Fibroblast of lung (primary cell): ENCODE measurements around the gene NUDC. TPM values are rescaled to one million over a fixed set of nuclear protein-coding genes. Genes with fewer than 3 reads are reported as not detected.
"Not testable (repeated sequence)": the region's sequence is repeated elsewhere in the genome, so short reads cannot be mapped to it uniquely, and the experiment has no call there.

Source experiments
- DNase-seq, 2 donors: peaks; one replicate each; pipeline versions ENCODE4 v3.0.0 to v3.0.0-alpha.2; 2010; ENCODE audit warnings: low read depth in 2 of 2
- H2AFZ ChIP-seq: 2 replicates; pipeline ENCODE4 v1.5.1; 2012; ENCODE audit warnings: low read length, control low read depth, inconsistent platforms
- H3K27ac ChIP-seq: 2 replicates; pipeline ENCODE4 v1.5.1; 2011; ENCODE audit warnings: low read length, control low read depth; ENCODE audit not compliant: insufficient read depth
- H3K27me3 ChIP-seq: 2 replicates; pipeline ENCODE4 v1.5.1; 2011; ENCODE audit warnings: mild to moderate bottlenecking, low read length; ENCODE audit not compliant: control insufficient read depth, insufficient read depth
- H3K36me3 ChIP-seq: 2 replicates; pipeline ENCODE4 v1.5.1; 2011; ENCODE audit warnings: low read length; ENCODE audit not compliant: control insufficient read depth, insufficient read depth
- H3K4me1 ChIP-seq: 2 replicates; pipeline ENCODE4 v1.5.1; 2011; ENCODE audit warnings: low read length; ENCODE audit not compliant: control insufficient read depth, insufficient read depth; ENCODE audit errors: extremely low read depth
- H3K4me2 ChIP-seq: 2 replicates; pipeline ENCODE4 v1.5.1; 2011; ENCODE audit warnings: low read length, control low read depth; ENCODE audit not compliant: insufficient read depth; ENCODE audit errors: extremely low read depth
- H3K4me3 ChIP-seq, 4 experiments: fragments of 200-600 bp in 1 of 4; sonication (generic) in 1 of 4; replicated peaks in 1 of 4; 2 replicates each; pipeline ENCODE4 v1.5.1; 2011 to 2016; ENCODE audit warnings: low read length in 4 of 4, low read depth in 3 of 4, mild to moderate bottlenecking in 3 of 4, control low read depth in 2 of 4, inconsistent platforms in 1 of 4, mixed read lengths in 1 of 4; ENCODE audit not compliant: insufficient read depth in 1 of 4; ENCODE audit errors: control extremely low read depth in 1 of 4
- H3K79me2 ChIP-seq: 2 replicates; pipeline ENCODE4 v1.5.1; 2012; ENCODE audit warnings: mild to moderate bottlenecking, low read length, inconsistent platforms; ENCODE audit not compliant: control insufficient read depth, insufficient read depth
- H3K9ac ChIP-seq: 2 replicates; pipeline ENCODE4 v1.5.1; 2011; ENCODE audit warnings: mild to moderate bottlenecking, low read length, control low read depth; ENCODE audit not compliant: insufficient read depth
- H3K9me3 ChIP-seq: 2 replicates; pipeline ENCODE4 v1.5.1; 2012; ENCODE audit warnings: low read depth, low read length; ENCODE audit not compliant: control insufficient read depth, insufficient read depth
- H4K20me1 ChIP-seq: 2 replicates; pipeline ENCODE4 v1.5.1; 2011; ENCODE audit warnings: low read length; ENCODE audit not compliant: control insufficient read depth, insufficient read depth; ENCODE audit errors: extremely low read depth
- CTCF ChIP-seq, 2 donors: IDR thresholded peaks in 1 of 2; conservative IDR thresholded peaks in 1 of 2; 1 replicate in 1 of 2; 2 replicates in 1 of 2; pipeline ENCODE4 v1.5.1; 2011 to 2012; ENCODE audit warnings: low read length in 2 of 2, control low read depth in 1 of 2, inconsistent platforms in 1 of 2, low read depth in 1 of 2, mild to moderate bottlenecking in 1 of 2
- EZH2 ChIP-seq: IDR thresholded peaks from 2 replicates; pipeline ENCODE4 v1.5.1; 2012; ENCODE audit warnings: low read length, control low read depth, mild to moderate bottlenecking; ENCODE audit errors: missing control alignments
- polyA plus RNA-seq, 2 donors: library from polyadenylated mRNA; depleted of rRNA in 1 of 2; stranded (reverse) in 1 of 2; unstranded in 1 of 2; fragments of >200 nt; gene quantifications; 2 replicates each; pipeline ENCODE4 v1.2.1, GENCODE V29; 2011 to 2012; ENCODE audit warnings: missing spikeins in 1 of 2
- total RNA-seq: library from RNA; depleted of rRNA; stranded (reverse); fragments of >200 nt; gene quantifications from 2 replicates; pipeline ENCODE4 v1.2.1, GENCODE V29; 2014

Gene NUDC
- total and polyA plus RNA-seq, 2 donors (not counting 1 experiment from before 2014, with no cell fraction given): 21.5 to 41.5 TPM

- Histone ChIP-seq H2AFZ (no peak overlapping the region), H3K4me2 (no peak overlapping the region), H3K27me3 (no peaks in the 10 kb centered on the region), H3K36me3 (peaks cover 18% of the 10 kb centered on the region), H3K4me3 (no peak overlapping the region), H3K9me3 (no peaks in the 10 kb centered on the region), H3K9ac (no peak overlapping the region), H3K4me1 (no peaks in the 10 kb centered on the region), H3K27ac (no peak overlapping the region), H4K20me1 (no peaks in the 10 kb centered on the region), H3K79me2 (no peaks in the 10 kb centered on the region)
- no peak for DNase-seq
- TF ChIP-seq CTCF (conservative IDR thresholded peaks at IDR 0.05 in 1 of 2, IDR thresholded peaks at IDR 0.05 in 1 of 2; ENCODE audit: low read depth in 1 of 2, low read length in 2 of 2): no peak
- TF ChIP-seq EZH2: no peak
Measured at GRCh38 chr1:26946270-26946669, 24.7 kb downstream of the NUDC start.

DNA sequence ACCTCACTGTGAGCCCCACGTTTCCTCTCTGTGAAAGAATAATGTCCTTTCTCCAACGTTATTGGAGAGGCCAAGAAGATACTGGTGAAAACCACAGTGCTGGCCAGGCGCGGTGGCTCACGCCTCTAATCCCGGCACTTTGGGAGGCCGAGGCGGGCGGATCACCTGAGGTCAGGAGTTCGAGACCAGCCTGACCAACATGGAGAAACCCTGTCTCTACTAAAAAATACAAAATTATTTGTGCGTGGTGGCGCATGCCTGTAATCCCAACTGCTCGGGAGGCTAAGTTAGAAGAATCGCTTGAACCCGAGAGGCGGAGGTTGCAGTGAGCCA lies 27.1 kb downstream of the NUDC start:
- H3K27me3 ChIP-seq, H2AFZ ChIP-seq, H3K4me3 ChIP-seq, H3K4me2 ChIP-seq, DNase-seq, H3K79me2 ChIP-seq, H3K9ac ChIP-seq, H4K20me1 ChIP-seq, H3K36me3 ChIP-seq, H3K9me3 ChIP-seq, H3K27ac ChIP-seq, H3K4me1 ChIP-seq: not testable (repeated sequence)

DNA sequence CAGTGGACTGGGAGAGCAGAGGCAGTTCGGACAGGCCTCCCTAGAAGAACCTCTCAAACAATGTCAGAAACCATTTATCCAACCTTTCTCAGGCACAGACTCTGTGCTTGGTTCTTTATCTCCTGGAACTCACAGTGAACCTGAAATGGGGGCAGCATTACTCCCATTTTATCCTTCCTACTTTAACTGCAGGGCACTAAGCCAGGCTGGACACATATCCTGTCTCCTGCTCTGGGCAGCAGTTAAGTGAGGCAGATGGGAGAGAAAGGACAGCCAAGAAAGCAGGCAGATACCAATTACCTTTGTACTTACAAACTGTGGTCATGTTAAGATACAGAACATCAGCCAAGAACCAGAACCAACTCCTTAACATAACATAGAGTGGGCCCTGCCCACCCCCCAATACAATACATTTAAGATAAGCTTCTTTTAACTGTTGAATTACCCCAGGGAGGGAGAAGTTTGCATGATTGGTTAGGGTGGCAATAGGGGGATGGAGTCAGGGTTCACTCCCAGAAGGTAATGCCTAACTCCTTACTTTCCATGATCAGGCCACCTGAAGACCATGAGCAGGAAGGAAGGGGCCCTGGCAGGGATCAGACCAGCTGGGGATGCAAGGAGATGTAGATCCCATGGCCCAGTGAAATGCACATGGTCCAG lies 27.9 kb downstream of the NUDC start:
- DNase-seq: peak in 1 of 2 donors; percentile 17
- H3K4me2 ChIP-seq: no peak overlapping the region
- no peak overlapping the region for H3K9ac ChIP-seq
- H3K79me2 ChIP-seq: no peaks in the 10 kb centered on the region
- H3K4me1 ChIP-seq: no peaks in the 10 kb centered on the region
- peaks cover 8% of the 10 kb centered on the region for H3K36me3 ChIP-seq
- H4K20me1 ChIP-seq: no peaks in the 10 kb centered on the region
- H2AFZ ChIP-seq: no peak overlapping the region
- no peak for TF ChIP-seq EZH2
- TF ChIP-seq CTCF (conservative IDR thresholded peaks at IDR 0.05 in 1 of 2, IDR thresholded peaks at IDR 0.05 in 1 of 2; ENCODE audit: low read depth in 1 of 2, low read length in 2 of 2): no peak
- no peak overlapping the region for H3K4me3 ChIP-seq
- H3K27me3 ChIP-seq: no peaks in the 10 kb centered on the region
- no peaks in the 10 kb centered on the region for H3K9me3 ChIP-seq
- H3K27ac ChIP-seq: no peak overlapping the region
